Stimulated activated naive CD4-positive, alpha-beta T cell treated with Interleukin-2 at 50 U/mL for 16 hours (primary cell): Measurements from ENCODE around the gene SRP68.

ENCODE experiments used
- DNase-seq: peaks from one replicate; lab custom pipeline; 2025; lab: John Stamatoyannopoulos, UW

SRP68 gene

DNA sequence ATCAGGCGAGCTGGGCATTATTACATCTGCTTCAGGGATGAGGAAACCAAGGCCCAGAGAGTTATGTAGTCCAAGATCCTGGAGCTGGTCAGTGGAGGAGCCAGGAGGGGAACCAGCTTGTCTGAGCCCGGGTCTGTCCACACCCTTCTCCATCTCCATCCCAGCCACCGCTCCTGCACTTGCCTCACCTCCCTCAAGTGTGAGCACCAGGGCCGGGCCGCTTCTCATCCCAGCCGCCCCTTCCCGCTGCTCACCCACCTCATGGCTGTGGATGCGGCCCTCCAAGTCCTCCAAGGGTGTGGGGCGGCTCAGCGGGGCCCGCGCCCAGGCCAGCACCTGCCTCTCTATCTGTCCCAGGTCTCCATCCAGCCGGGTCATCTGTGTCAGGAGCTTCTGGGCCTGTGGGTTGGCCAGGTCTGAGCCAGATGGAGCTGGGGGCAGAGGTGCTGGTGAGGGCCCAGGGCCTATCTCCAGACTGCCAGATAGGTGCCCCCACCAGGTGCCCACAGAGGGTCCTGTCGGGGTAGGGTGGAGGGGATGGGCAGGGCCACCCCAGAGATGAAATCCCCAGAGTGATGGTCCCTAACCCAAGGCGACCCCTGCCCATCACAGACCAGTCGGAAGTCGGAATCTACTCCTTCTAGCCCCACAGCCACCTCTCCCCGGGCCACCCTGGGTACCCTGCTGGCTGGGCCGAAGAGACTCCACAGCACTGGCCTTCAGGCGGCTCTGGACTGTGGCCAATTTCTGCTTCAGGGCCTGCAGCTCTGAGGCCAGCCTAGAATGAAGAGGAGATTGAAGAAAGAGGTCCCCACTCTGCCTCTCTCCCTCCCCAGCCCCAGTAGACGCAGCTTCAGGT is 54.6 kb downstream of the SRP68 start:
- no peak for DNase-seq

DNA sequence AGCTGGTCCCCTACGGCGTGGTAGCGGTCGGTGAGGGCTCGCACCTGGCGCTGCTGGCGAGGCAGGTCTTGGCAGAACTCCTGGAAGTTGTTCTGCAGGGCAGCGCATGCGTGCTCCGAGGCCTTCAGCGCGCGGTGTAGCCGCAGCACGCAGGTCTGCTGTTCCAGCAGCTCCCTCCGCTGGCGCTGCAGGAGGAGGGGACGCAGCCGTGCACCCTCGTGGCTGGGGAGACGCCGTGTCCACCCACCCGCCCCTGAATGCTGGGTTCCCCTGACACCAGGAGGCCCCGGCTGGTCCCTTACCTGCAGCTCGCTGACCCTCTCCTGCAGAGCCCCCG is 57.4 kb downstream of the SRP68 start:
- DNase-seq: no peak

DNA sequence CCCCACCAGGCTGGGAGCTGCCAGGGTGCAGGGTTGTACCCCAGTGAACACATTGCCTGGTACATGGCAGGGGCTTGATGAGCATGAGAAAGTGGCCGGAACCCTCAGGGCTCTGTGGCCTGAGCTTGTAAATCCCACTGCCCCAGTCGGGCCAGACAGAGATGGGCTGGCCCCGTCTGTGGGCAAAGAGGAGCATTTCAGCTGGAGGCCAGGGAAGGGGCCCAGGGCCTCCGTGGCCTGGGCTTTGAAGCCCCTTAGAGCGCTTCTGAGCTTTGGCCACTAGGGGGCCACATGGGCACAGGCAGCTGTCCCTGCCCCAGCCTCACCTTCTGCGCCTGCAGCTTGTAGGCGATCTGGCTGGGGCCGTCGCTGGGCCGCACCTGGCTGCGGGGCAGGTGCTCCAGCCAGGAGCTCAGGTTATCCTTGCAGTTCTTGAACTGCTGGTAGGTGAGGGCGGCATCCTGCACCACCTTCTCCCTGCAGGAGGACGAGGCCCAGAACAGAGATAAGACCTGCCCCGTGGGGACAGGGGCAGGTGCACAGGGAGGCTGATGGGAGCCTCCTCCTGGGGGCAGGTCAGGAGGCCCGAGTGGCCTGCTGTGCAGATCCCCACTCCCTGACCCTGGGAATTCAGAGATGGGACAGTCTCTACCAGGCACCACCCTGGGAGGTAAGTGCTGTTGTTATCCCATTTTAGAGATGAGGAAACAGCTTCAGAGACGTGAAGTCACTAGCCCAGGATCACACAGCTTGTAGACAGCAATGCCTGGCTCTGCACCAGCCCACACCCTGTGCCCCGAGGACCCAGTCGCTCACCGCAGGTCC is 58.0 kb downstream of the SRP68 start:
- DNase-seq: peak; percentile 69

DNA sequence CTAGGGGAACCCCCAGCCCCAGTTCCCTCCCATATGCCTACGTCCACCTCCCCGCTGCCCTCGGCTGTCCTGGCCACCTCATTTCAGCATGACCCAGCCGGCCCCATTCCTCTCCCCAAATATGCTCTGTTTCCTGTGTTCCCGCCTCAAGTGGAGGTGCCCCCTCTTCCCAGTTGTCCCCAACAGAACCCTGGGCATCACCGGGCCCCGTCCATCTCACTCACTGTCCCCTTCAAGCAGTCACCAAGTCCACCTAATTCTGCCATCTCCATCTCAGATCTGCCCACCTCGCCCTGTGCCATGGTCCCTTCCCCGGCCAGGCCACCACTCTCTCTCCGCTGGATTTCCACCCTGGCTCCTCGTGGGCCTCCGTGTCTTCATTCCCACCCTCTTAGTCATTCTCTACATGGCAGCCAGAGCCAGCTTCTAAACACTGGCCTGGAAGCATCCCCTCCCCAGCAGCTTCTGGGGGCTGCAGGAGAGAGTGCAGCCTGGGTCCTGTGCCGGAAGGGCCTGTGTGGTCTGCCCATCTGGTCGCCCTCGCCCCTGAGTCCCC is 58.9 kb downstream of the SRP68 start:
- DNase-seq: no peak

DNA sequence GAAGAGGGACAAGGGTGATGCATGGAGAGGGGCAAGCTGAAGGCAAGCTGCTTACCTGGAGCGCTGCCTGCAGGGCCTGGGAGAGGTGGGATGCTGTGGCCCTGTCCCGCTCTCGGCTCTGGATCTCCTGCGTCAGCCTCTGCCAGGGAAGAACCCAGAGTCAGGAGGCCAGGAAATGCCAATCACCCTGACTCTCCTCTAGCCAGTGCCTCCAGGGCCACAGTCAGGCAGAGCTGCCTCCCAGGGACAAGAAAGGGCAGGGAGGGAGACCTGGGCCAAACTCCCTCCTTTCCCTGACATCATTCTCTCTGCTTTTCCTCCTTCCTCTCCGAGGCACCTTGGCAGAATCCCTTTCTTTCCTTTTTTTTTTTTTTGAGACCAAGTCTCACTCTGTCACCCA is 60.4 kb downstream of the SRP68 start:
- DNase-seq: no peak

DNA sequence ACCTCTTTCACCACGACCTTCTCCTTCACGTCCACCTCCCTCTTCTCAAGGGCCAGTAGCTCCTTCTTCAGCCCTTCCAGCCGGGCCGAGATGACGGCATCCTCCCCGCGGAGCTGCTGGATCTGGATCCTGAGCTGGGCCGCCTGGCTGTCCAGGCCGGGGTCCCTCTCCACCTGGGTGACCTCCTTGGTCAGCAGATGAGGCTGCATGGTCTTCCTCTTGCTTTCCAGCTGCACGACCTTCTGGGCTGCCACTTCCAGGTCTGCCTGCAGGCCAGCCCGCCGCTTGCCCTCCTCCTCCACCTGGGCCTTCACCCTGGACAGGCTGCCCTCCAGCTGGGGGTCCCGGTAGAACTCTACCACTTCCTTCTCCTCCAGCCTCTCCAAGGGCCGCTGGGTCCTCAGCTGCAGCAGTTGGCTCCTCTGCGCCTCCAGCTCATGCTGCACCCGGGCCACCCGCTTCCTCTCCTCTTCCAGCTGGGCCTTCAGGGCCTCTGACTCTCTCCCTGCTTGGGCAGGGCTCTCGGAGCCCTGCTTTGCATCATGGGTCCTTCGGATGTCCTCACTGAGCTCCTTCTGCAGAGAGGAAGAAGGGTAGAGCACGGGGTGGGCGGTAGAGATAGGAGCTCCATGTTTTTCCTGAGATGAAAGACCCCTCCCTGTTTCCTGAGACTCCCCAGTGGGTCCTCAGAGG is 62.2 kb downstream of the SRP68 start:
- DNase-seq: no peak

DNA sequence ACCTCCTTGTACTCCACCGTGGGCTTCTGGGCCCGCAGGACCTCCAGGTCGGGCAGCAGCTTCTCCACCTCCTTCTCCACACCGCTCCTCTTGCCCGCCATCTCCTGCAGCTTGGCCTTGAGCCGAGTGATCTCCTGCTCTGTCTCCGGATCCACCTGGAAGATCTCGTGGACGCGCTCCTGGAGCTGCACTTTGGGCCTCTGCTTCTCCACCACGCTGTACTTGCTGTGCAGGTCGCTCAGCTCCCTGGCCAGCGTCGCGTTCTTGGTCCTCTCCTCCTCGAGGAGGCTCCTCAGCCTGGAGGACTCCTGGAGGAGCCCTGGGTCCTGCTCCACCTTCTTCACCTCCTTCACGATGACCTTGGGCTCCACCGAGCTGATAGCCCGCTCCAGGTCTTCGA is 62.9 kb downstream of the SRP68 start:
- no peak for DNase-seq

DNA sequence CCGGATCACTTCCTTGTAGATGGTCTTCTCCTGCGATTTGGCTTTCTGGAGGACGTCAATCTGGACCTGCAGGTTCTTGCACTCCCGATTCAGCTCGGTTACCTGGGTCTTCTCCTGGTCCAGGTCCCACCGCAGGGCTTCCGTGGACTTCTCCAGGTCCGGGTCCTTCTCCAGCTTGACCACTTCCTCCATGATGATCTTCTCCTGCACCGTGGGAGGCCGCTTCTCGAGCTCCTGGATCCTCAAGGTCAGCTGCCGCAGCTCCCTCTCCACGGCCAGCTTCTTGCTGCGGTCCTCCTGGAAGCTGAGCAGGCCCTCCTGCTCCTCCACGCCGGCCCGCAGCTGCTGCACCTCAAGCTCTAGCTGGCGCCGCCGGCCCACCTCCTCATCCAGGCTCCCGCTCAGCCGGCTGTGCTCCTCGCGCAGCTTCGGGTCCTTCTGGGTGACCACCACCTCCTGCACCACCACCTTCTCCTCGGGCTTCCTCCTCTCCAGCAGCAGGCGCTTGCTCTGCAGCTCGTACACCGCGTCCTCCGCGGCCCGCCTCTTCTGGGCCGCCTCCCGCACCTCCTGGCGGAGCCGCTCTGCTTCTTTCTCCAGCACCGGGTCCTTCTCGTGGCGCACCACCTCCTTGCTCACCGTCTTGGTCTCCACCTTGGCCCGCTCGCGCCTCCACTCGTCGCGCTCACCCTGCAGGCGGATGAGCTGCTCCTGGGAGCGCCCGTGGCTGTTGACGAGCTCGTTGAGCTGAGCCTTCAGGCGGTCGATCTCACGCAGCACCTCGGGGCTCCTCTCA is 63.5 kb downstream of the SRP68 start:
- no peak for DNase-seq

DNA sequence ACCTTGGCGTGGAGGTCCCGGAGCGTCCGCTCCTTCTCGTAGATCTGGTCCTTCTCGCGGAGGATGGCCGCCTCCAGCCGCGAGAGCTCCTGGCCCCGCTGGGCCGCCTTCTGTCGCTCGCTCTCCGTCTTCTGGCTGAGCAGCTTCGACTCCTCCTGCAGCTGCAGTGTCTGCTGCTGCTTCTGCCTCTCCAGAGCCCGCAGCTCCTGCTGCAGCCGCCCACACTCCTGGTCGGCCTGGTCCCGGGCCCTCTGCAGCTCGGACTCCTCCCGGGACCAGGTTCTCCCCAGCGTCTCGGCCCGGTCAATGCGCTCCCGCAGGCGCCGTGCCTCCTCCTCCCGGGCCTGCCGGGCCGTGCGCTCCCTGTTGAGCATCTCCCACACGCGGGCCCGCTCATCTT is 64.1 kb downstream of the SRP68 start:
- DNase-seq: no peak

DNA sequence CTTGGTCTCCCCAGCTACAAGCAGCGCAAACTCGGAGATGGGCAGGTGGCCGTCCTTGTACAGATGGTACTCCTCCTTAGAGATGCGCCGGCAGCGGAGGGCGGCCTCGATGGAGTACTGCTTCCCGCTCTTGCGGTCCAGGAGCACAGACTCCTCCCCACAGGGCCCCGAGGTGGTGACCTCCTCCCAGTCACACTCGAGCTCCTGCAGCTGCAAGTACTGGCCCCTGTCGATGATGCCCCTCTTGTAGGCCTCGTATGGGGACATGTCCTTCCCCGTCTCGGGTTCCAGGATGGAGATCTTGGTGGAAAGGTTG is 64.5 kb downstream of the SRP68 start:
- DNase-seq: no peak

DNA sequence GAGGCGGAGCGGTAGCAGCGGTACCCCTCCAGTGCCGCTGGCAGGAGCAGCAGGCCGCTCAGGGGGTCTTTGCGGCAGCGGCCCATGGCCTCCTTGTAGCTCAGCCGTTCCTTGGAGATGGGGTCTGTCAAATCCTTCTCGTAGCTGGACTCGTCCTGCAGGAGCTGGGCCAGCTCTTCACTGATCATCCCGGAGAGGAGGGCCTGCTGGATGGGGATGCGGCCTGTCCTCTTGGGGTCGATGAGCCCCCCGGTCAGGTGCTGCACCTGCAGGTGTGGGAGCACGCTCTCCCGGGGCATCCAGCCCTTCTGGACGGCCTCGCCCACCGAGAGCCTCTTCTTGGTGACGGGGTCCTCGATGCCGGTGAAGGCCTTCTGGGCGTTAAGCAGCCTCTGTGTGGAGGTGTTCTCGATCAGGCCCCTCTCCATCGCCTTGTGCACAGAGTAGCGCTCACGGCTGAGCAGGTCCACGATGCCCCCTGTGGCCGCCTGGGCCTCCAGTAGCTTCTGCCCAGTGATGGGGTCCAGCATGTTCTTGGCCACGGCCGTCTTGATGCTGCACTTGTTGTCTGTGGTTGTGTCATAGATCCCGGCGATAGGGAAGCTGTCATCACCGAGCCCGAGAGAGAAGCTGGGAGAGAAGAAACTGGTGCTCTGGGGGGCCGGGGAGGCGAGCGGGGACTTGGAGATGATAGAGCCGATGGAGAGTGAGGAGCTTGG is 65.0 kb downstream of the SRP68 start:
- no peak for DNase-seq

DNA sequence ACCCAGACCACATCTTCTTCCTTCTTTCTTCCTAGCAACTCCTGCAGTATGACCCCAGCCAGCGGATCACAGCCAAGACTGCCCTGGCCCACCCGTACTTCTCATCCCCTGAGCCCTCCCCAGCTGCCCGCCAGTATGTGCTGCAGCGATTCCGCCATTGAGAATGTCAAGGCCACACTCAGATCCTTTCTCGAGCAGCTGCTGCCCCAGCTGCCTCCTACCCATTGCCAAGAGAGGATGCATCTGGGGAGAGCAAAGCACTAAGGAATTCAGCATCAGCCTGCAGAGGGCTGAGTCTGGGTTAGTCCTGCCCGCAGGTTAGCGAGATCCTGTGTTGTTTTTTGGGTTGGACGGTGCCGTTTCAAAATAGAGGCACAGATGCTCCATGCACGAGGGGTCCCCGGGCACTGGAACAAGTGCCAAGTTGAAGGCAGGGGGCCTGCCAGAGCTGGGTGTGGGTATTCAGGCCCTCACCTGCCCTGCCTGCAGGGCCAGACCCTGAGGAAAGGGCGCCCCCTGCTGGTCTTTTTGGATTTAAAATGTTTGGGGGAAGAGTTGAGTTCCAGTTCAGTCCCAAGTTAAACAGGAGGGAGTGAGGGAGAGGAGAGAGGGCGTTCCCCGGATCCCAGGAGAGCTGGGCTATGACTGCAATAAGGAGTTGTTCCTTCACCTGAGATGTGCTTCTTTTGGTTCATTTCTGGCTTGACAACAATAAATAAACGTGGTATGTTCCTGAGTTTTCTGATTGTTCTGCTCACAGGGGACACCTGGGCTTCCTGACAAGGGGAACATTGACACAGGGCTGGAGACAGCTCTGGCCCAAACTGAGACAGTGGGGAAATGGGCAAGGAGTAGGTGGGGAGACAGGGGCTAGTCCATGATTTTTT is 66.8 kb downstream of the SRP68 start:
- DNase-seq: peak; percentile 74

DNA sequence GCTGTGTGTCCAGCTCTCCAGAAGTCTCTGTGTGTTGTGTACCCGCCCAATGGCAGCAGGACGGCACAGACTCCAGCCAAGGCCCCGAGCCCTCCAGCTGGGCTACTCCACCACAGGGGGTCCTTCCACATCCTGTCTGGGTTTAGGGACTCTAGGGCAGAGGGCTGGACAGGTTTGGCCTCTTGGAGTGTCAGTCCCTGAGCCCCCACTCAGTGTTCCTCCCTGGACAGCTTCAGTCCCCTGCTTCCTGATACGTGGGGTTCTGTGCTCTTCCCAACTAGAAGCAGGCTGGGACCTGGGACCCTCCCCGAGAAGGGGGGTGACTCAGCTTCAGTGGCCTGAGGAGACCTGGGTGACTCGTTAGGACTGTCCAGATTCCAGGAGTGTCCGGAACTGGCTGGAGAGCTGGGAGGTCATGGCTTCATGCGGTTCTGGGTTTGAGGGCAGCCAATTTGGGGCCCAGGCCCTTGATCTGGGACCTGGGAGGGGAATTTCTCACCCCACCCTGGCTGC is 67.5 kb downstream of the SRP68 start:
- DNase-seq: no peak

DNA sequence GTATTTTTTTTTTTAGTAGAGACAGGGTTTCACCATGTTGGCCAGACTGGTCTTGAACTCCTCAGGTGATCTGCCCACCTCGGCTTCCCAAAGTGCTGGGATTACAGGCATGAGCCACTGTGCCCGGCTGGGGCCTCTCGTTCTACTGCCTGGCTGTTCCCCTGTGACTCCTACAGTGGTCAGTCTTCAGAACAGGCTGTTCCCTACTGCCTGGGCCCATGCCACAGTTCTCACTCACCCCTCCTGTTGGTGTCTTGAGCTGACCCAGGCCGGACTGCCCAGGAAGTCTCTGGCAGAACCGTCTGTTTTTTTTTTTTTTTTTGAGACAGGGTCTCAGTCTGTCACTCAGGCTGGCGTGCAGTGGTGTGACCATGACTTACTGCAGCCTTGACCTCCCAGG is 68.4 kb downstream of the SRP68 start:
- DNase-seq: no peak

DNA sequence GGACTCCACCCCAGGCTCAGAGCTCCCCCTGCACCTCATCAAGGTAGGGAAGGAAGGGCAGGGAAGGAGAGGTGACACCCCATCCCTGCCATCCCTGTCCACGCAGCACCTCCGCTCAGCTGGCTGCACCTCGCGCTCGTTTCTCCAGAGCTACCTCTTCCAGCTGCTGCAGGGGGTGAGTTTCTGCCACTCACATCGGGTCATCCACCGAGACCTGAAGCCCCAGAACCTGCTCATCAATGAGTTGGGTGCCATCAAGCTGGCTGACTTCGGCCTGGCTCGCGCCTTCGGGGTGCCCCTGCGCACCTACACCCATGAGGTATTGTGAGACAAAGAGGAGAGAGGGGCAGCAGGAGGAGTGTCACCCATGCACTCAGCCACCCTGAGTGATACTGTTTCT is 70.2 kb downstream of the SRP68 start:
- DNase-seq: no peak

DNA sequence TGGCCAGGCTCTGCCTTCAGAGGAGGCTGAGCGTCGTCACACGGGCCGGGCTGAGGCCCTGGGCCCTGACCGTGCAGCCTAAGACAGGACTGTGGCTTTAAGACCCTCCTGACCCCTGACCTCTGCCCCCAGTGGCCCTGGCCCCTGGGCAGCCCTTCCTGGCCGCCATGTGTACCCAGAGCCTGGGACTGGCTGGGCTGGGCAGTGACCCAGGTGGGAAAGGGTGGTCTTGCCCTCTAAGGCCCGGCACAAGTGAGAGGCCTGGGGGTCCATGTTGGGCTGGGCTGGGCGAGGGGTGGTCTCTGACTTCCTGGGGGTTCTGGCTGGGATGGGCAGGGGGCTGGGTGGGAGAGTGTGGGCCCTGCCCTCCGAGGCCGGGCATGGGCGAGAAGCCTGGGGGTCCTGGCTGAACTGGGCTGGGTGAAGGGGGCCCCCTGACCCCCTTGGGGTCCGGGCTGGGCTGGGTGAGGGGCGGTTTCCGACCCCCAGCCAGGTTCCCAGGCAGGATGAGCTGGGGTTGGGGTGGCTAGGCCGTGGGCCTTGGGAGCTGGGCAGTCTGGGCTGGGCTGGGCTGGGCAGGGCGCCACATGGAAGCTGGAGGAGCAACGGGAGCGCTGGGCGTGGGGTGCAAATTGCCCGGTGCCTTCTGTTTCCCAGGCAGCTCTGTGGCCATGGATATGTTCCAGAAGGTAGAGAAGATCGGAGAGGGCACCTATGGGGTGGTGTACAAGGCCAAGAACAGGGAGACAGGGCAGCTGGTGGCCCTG is 71.4 kb downstream of the SRP68 start, which contains the start of gene CDK3:
Gene CDK3, plus strand, starts transcription at position 101 of the 767 bp plus-strand sequence. Its CDS starts 571 bp downstream, at position 672.
- no peak for DNase-seq

DNA sequence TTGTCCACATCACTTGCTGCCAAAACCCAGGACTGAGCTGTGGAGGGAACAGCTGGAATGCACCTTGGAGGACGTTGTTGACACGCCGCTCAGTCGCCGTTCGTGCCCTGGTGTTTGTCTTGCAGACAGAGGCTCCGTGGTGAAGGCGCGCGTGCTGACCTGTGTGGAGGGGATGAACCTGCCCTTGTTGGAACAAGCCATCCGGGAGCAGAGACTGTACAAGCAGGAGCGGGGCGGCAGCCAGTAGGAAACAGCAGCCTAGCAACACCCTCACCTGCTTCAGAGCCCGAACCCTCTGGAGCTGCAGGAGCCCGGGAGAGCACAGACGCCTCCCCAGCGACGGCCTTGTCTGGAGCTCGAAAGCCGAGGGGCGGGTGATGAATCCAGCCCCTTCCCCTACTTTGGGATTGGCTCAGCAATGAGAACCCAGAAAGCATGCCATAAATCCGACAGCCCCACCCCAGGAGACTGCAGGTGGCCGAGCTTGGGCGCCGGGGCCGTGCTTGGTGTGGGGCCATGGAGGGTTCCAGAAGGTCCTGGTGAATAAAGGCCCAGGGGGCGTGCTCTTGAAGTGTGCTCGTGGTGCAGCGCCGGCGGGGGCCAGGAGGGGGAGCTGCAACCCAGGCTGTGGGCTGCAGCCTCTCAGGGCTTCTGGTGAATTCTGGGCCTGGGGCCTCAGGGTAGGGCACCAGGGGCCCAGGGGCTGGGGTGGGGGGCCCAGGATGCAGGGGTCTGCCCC is 72.1 kb downstream of the SRP68 start:
- peak; percentile 41 for DNase-seq

DNA sequence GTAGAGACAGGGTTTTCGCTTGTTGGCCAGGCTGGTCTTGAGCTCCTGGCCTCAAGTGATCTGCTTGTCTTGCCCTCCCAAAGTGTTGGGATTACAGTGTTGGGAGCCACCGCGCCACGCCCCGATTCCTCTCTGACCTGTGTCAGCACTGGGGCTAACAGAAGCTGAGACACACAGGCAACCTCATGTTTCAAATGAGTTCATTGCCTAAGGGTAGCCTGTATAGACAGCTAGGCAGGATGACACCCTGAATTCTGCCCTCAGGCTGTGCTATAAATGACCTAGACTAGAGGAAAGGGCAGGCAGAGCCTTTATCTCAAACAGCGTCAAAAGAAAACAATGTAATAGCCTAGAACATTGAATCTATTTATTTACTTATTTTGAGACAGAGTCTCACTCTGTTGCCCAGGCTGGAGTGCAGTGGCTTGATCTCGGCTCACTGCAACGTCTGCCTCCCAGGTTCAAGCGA is 74.0 kb downstream of the SRP68 start:
- no peak for DNase-seq
